ENCODE data around the gene GPR45.

Gene GPR45, protein sequence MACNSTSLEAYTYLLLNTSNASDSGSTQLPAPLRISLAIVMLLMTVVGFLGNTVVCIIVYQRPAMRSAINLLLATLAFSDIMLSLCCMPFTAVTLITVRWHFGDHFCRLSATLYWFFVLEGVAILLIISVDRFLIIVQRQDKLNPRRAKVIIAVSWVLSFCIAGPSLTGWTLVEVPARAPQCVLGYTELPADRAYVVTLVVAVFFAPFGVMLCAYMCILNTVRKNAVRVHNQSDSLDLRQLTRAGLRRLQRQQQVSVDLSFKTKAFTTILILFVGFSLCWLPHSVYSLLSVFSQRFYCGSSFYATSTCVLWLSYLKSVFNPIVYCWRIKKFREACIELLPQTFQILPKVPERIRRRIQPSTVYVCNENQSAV

DNA sequence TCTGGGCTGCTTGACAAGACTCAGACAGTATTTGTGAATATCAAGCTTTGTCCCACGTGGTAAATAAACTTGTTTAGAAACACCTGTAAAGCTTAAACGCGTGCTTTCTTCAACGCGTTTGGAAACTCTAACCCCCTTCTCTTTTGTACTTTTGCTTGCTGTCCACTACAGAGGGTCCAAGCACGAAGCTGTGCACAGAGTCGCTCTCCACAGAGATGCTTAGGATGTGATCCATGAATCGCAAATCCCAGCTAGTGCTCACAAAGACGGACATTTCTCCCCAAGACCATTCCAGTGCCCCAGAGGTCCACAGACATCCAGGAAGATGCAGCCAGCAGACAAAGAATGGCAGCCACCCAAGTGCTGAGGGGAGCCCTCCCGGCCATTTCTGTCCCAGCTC, at the start of gene GPR45:
GPR45 (plus strand) TSS at position 301 of the 400 bp plus-strand sequence. CDS start 116 bp downstream, outside the sequence.
- TF ChIP-seq, protein P1, sequence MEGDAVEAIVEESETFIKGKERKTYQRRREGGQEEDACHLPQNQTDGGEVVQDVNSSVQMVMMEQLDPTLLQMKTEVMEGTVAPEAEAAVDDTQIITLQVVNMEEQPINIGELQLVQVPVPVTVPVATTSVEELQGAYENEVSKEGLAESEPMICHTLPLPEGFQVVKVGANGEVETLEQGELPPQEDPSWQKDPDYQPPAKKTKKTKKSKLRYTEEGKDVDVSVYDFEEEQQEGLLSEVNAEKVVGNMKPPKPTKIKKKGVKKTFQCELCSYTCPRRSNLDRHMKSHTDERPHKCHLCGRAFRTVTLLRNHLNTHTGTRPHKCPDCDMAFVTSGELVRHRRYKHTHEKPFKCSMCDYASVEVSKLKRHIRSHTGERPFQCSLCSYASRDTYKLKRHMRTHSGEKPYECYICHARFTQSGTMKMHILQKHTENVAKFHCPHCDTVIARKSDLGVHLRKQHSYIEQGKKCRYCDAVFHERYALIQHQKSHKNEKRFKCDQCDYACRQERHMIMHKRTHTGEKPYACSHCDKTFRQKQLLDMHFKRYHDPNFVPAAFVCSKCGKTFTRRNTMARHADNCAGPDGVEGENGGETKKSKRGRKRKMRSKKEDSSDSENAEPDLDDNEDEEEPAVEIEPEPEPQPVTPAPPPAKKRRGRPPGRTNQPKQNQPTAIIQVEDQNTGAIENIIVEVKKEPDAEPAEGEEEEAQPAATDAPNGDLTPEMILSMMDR (IDR thresholded peaks at IDR 0.05), result no peak

DNA sequence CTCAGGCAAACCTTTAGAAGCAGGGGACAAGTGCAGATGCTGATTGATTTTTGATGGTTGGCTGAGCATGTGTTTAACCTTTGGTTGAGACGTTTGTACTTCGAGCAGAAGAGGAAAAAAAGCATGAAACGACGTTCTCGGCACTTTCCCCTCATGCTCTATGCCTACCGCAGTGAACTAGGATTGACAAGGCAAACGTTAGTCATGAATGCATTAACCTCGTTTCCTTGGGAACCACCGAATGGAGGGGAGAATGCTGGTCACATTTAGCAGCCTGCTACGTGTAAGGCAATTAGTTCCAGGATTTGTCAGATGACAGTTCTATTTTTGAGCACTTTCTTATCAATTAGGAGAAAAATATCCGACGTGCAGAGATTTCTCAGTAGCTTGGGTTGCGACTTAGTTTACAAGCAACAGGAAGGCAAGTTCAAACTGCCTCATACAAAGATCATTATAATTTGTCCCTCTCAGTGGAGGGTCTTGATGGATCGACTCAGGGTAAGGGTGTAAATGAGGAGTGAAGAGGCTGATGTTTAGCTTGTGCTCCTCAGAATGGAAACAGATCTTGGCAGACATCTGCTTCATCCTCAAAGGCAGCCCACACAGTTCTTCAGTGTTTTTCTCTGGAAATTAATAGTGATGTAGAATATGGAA, 47.4 kb upstream of the GPR45 start:
- TF ChIP-seq, protein P1 (IDR thresholded peaks at IDR 0.05), result no peak

DNA sequence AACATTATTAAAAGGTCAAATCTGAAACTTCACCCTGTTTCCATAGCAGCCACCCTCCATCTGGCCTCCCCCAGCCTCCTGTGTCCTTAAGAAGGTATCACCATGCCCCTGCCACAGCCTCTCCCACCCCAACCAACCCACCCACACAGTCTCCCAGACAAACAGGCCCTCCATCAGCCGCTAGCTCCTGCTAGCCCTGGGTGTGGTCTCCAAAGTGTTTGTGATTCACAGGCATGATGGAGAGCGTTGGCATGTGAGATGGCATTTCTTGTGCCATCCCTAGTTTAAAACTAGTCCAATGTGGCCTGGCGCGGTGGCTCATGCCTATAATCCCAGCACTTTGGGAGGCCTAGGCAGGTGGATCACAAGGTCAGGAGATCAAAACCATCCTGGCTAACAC, 44.9 kb upstream of the GPR45 start:
- TF ChIP-seq, protein P1 (IDR thresholded peaks at IDR 0.05), result no peak

DNA sequence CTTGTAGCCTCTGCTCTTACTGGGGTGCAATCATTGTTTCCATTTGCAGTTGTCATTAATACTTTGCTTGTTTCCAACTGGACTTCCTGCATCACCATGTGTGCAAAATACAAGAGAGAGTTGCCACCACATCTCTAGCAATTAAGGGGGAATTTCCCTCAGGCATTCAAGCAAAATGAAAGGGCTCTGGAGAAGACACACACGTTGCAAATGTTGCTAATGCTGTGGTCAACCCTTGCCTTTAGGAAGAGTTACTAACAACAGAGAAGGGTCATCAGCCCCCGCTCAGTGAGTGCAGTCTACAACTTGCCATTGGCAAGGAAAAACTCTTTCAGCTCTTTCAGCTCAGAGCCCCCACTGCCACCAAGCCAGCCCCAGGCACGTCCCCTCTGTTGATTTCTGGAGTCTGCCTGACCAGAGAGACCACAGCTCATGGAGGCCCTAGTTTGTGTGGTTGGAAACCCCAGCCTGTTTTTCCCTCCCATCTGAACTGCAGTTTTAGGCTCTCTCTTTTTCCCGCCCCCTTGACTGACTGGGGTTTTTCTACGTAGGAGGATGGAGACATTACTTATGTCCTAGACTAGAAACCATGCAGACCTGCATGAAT, 25.9 kb upstream of the GPR45 start:
- TF ChIP-seq, protein P1 (IDR thresholded peaks at IDR 0.05), result no peak

DNA sequence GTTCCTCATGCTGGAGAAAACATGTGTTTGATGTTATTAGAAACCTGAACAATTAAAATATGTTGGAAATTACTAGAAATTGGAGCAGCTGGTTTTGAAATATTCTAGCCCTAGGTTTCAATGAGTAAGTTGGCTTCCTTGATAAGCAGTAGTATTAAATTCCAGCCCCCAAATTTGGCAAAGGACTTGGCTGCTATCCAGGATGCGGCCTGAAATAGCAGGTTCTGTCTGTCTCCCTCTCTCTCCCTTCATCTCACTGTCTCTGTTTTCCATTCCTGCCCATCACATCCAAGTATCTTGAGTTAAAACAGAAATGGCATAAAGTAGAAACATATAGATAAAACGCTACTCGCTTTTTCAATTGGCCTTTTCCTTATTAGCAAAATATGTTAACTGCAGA, 20.9 kb upstream of the GPR45 start:
- TF ChIP-seq, protein P1 (IDR thresholded peaks at IDR 0.05), result no peak

DNA sequence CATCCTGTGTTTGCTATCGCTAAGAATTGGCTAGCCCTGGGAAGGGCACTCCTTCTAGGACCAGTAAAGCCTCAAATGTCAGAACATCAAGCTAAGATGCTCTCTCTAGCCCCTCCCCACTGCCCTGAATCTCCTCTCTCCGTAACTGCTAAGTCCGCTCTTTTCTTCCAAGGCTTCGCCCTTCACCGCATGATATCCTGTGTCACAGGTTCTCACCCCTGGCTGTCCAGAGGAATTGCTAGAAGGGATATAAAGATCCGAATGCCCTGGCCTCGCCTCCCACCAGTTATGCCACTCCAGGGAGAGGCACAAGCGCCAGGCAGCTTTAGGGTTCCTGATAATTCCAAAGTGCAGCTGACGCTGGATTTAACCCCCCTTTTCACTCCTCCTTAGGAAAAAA, 17.1 kb upstream of the GPR45 start:
- TF ChIP-seq, protein P1 (IDR thresholded peaks at IDR 0.05), result no peak

DNA sequence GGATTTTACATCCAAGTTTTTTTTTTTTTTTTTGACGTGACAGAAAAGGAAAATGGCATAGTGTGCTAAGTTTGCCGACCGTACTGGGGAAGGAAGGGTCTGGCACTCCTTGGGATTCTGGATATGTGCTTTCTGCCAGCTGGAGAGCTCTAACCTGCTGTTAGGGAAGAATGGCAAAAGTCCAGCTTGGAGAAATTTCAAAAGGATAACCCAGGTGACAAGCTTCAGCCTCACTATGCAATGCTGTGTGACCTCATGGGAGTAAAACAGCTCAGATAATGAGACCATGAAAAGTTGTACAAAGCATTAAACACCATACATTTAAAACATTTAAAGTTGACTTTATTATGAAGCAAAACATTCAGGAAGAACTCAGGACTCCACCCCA, 10.3 kb upstream of the GPR45 start:
- TF ChIP-seq, protein P1 (IDR thresholded peaks at IDR 0.05), result no peak
